ENCODE results near the gene A2M.

The A2M gene

DNA sequence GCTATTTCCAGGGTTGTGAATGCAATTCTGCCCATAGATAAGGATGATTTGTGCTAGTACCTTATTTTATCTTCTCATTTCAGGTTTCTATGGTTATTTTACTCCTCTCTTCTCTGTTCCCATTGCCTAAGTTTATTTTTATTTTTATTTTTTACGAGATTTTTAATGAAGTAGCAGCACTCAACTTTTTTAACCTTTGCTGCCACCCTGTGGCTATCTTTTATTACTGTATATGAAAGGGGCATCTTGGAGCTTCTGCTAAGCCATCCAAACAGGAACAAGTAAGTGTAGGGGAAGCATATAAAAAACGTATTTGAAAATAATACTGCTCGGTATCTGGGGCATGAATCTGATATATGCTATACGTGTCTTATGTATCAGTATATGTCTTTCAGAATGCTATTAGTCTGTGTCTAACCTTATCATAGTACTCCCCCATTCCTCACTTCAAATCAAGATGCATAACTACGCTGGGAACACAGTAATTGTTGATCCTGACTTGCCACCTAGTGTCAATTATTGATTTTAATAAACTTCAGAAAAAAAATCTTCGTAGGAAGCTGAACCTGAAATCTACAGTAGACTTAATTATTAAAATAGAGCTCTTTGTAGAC, 66.1 kb downstream of the A2M start:
- Histone ChIP-seq H3K36me3 (ENCODE audit: insufficient read depth, low read length) (no peaks in the 10 kb centered on the region), H3K27me3 (ENCODE audit: insufficient read depth, low read length) (no peaks in the 10 kb centered on the region), H3K4me1 (ENCODE audit: insufficient read depth, low read length) (no peaks in the 10 kb centered on the region), H3K4me3 (ENCODE audit: low read length) (no peak overlapping the region), H2AFZ (ENCODE audit: low read depth, low read length) (no peak overlapping the region), H3K9me3 (ENCODE audit: low read length) (no peaks in the 10 kb centered on the region)

DNA sequence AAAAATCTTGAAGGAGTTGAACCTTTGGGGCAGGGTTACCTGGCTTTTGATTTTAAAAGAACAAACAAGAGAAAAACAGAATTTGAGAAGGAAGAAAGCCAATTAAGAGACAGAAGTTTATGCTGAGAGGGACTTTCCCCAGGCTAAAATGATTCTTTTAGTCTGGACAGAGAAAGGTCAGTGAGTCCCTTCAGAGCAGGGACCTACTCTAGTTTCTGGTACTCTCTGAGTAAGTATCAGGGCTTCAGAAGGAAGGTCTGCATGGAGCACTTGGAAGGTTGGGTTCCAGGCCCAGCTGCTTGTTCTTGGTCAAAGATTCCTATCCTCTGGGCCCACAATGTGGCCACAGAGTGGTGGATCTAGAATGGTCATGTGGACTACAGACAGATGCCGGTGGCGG, 66.8 kb downstream of the A2M start:
- H2AFZ ChIP-seq (ENCODE audit: low read depth, low read length) = no peak overlapping the region
- H3K4me1 ChIP-seq (ENCODE audit: insufficient read depth, low read length) = no peaks in the 10 kb centered on the region
- no peak overlapping the region for H3K4me3 ChIP-seq (ENCODE audit: low read length)
- H3K36me3 ChIP-seq (ENCODE audit: insufficient read depth, low read length) = no peaks in the 10 kb centered on the region
- no peaks in the 10 kb centered on the region for H3K9me3 ChIP-seq (ENCODE audit: low read length)
- no peaks in the 10 kb centered on the region for H3K27me3 ChIP-seq (ENCODE audit: insufficient read depth, low read length)

DNA sequence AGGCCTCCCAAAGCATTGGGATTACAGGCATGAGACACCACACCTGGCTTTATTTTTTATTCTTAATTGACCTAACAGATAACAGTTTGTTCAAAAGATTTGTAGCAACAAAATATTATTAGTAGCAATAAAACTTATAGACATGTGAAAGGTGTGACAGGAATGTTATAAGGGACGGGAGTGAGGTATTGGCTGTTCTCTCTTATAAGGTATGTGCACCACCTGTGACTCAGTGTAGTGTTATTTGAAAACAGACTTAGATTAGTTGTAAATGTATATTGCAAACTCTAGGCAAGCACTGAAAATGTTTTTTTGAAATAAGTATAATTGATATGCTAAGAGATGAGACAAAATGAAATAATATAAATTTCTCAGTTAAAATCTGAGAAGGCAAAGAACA, 68.6 kb downstream of the A2M start:
- Histone ChIP-seq H3K27me3 (ENCODE audit: insufficient read depth, low read length) (no peaks in the 10 kb centered on the region), H3K9me3 (ENCODE audit: low read length) (no peaks in the 10 kb centered on the region), H3K36me3 (ENCODE audit: insufficient read depth, low read length) (no peaks in the 10 kb centered on the region), H2AFZ (ENCODE audit: low read depth, low read length) (no peak overlapping the region), H3K4me1 (ENCODE audit: insufficient read depth, low read length) (no peaks in the 10 kb centered on the region), H3K4me3 (ENCODE audit: low read length) (no peak overlapping the region)

DNA sequence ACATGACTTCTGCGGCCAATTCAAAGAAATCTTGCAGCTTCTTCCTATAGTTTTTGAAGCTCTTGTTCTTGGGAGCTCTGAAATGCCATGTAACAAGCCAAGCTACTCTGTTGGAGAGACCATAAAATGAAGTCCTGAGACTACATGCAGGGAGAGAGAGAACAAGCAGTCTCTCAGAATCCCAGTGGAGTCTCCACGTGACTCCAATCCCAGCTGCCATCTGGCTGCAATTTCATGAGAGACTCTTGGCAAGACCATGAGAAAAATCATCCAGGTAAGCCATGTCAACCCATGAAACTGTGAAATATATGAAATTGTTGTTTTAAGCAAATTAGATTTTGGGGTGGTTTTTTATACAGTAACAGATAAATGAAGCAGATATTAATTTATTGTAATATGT, 72.0 kb downstream of the A2M start:
- no peaks in the 10 kb centered on the region for H3K27me3 ChIP-seq (ENCODE audit: insufficient read depth, low read length)
- no peak overlapping the region for H2AFZ ChIP-seq (ENCODE audit: low read depth, low read length)
- H3K9me3 ChIP-seq (ENCODE audit: low read length) = no peaks in the 10 kb centered on the region
- H3K36me3 ChIP-seq (ENCODE audit: insufficient read depth, low read length) = no peaks in the 10 kb centered on the region
- no peaks in the 10 kb centered on the region for H3K4me1 ChIP-seq (ENCODE audit: insufficient read depth, low read length)
- no peak overlapping the region for H3K4me3 ChIP-seq (ENCODE audit: low read length)

DNA sequence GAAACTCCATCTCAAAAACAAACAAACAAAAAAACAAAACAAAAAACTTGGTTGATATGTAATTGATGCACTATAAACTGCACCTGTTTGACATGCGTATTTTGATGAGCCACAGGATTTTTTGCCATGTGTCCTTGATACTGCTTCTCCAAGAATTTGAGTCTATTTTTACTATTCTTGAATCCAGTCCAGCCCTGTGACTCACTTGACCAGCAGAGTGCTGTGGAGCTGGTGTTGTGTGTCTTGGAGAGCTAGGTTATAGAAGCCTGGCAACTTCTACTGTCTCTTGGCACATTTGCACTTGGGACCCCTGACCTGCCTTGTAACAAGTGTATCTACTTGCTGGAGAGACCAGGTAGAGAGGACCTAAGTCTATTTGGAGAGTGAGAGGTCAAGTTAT, 74.4 kb downstream of the A2M start:
- no peaks in the 10 kb centered on the region for H3K36me3 ChIP-seq (ENCODE audit: insufficient read depth, low read length)
- no peak overlapping the region for H3K4me3 ChIP-seq (ENCODE audit: low read length)
- no peaks in the 10 kb centered on the region for H3K27me3 ChIP-seq (ENCODE audit: insufficient read depth, low read length)
- no peaks in the 10 kb centered on the region for H3K4me1 ChIP-seq (ENCODE audit: insufficient read depth, low read length)
- no peak overlapping the region for H2AFZ ChIP-seq (ENCODE audit: low read depth, low read length)
- no peaks in the 10 kb centered on the region for H3K9me3 ChIP-seq (ENCODE audit: low read length)

DNA sequence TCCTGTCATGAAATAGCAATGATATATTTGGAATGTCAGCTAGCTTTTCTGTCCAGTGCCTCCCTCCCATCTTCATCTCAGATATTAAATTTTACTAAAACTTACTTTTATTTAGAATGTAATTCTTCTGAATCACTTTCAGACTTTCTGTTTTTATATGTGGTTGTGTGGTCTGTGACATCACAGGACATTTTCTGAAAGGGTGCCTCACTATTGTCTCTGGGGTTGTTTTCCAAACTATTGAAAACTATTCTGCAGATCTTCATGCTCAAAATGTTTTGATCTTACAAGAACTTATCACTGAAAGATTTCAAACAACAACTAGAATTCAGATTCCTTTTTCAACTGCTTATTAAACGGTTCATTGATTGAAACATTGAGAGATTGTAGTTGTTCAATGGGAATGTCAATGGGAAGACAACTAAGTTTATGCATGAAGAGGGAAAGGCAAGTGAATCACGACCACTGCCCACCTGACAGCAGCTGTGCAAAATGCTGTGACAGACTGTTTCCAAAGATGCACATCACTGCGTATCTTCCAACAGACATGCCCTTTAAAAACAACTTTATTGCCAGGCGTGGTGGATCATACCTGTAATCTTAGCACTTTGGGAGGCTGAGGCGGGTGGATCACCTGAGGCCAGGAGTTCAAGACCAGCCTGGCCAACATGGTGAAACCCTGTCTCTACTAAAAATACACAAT, 75.1 kb downstream of the A2M start:
- Histone ChIP-seq H3K4me3 (ENCODE audit: low read length) (no peak overlapping the region), H2AFZ (ENCODE audit: low read depth, low read length) (no peak overlapping the region), H3K4me1 (ENCODE audit: insufficient read depth, low read length) (no peaks in the 10 kb centered on the region), H3K27me3 (ENCODE audit: insufficient read depth, low read length) (no peaks in the 10 kb centered on the region), H3K9me3 (ENCODE audit: low read length) (no peaks in the 10 kb centered on the region), H3K36me3 (ENCODE audit: insufficient read depth, low read length) (no peaks in the 10 kb centered on the region)

DNA sequence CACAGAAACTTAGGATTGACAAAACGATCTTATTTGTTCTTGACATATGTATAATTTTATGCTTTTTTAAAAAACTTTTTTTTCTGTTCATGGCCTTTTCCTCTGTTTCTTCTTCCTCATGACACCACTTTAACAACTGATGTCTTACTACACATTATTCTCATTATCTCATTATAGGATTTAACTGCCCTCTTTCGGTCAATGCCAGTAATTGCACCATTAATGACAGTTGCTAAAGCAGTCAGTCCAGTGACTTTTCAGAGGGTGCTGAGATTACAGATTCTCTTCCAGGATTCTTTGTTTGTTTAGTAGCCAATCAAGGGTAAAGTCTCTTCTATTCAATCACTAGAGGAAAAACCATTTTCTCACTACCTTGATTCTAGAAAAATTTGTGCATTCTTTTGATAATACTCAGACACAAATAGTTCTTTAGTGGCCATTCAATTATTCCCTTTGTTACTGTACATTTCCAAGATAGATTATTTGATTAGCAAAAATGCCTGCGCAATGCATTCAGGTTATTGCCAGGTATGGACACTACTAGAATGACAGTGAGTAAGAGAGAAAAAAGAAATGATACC, 76.2 kb downstream of the A2M start:
- no peak overlapping the region for H2AFZ ChIP-seq (ENCODE audit: low read depth, low read length)
- H3K9me3 ChIP-seq (ENCODE audit: low read length) = no peaks in the 10 kb centered on the region
- H3K4me3 ChIP-seq (ENCODE audit: low read length) = no peak overlapping the region
- no peaks in the 10 kb centered on the region for H3K36me3 ChIP-seq (ENCODE audit: insufficient read depth, low read length)
- no peaks in the 10 kb centered on the region for H3K27me3 ChIP-seq (ENCODE audit: insufficient read depth, low read length)
- H3K4me1 ChIP-seq (ENCODE audit: insufficient read depth, low read length) = no peaks in the 10 kb centered on the region

DNA sequence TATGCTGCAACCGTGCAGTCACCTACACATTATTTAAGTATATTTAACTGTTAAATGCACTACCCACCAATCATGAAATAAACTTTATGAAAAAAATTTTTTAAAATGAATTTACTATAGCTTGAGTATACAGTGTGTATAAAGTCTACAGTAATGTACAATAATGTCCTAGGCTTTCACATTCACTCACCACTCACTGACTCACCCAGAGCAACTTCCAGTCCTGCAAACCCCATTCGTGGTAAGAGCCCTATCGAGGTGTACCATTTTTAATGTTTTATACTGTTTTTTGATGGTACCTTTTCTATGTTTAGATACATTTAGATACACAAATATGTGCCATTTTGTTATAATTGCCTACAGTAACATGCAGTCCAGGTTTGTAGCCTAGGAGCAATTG, 78.3 kb downstream of the A2M start:
- Histone ChIP-seq H3K27me3 (ENCODE audit: insufficient read depth, low read length) (no peaks in the 10 kb centered on the region), H2AFZ (ENCODE audit: low read depth, low read length) (no peak overlapping the region), H3K4me3 (ENCODE audit: low read length) (no peak overlapping the region), H3K9me3 (ENCODE audit: low read length) (no peaks in the 10 kb centered on the region), H3K36me3 (ENCODE audit: insufficient read depth, low read length) (no peaks in the 10 kb centered on the region), H3K4me1 (ENCODE audit: insufficient read depth, low read length) (no peaks in the 10 kb centered on the region)

DNA sequence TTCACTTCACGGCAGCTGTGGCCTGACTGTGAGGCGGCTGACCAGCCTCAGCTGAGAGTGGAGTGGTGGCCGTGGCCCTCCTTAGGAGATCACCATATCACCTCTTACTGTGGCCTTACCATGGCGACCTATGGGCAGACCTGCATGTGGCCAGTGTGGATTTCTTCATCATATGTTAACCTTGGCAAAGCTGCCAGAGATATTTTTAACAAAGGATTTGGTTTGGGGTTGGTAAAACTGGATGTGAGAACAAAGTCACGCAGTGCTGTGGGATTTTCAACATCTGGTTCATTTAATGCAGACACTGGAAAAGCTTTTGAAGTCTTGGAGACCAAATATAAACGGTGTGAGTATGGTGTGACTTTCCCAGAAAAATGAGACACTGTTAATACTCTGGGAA, 79.5 kb downstream of the A2M start:
- Histone ChIP-seq H2AFZ (ENCODE audit: low read depth, low read length) (no peak overlapping the region), H3K4me1 (ENCODE audit: insufficient read depth, low read length) (no peaks in the 10 kb centered on the region), H3K36me3 (ENCODE audit: insufficient read depth, low read length) (no peaks in the 10 kb centered on the region), H3K4me3 (ENCODE audit: low read length) (no peak overlapping the region), H3K27me3 (ENCODE audit: insufficient read depth, low read length) (no peaks in the 10 kb centered on the region), H3K9me3 (ENCODE audit: low read length) (no peaks in the 10 kb centered on the region)

DNA sequence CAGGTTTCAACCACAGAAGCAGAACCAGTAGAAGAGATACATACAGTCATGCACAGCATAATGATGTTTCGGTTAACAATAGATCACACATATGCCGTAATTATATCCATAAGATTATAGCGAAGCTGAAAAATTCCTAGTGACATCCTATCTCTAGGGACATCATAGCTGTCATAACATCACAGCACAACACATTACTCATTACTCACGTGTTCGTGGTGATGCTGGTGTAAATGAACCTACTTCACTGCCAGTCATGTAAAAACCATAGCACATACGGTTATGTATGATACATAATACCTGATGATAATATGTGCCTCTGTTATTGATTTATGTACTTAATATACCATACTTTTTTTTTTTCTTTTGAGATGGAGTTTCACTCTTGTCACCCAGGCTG, 81.6 kb downstream of the A2M start:
- Histone ChIP-seq H3K36me3 (ENCODE audit: insufficient read depth, low read length) (no peaks in the 10 kb centered on the region), H3K27me3 (ENCODE audit: insufficient read depth, low read length) (no peaks in the 10 kb centered on the region), H3K4me1 (ENCODE audit: insufficient read depth, low read length) (peaks cover 3% of the 10 kb centered on the region), H2AFZ (ENCODE audit: low read depth, low read length) (no peak overlapping the region), H3K4me3 (ENCODE audit: low read length) (no peak overlapping the region), H3K9me3 (ENCODE audit: low read length) (no peaks in the 10 kb centered on the region)

DNA sequence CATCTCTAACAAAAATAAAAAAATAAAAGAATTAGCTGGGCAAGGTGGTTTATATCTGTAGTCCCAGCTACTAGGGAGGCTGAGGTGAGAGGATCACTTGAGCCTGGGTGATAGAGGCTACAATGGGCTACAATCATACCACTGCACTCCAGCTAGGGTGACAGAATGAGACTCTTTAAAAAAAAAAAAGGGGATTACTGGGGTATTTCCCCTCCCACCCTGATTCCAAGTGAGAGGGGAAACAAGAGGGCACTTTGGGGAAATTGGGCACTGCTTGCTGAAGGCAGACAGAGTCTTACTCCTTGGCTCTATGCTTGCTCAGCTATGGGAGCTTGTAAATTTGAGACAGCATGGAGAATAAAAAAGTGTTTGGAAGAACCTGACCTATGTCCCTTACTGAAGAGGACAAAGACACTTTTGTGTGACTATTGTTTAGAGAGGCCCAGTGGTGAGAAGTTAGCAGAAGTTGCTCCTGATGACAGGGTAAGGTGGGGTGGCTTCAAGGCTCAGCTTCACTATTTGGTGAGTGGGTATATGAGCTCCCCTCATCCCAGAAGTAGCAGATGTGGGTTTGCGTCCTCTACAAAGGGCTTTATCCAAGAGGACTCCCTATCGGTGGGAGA, 82.3 kb downstream of the A2M start:
- H3K4me3 ChIP-seq (ENCODE audit: low read length) = no peak overlapping the region
- peaks cover 3% of the 10 kb centered on the region for H3K4me1 ChIP-seq (ENCODE audit: insufficient read depth, low read length)
- no peaks in the 10 kb centered on the region for H3K27me3 ChIP-seq (ENCODE audit: insufficient read depth, low read length)
- H3K9me3 ChIP-seq (ENCODE audit: low read length) = no peaks in the 10 kb centered on the region
- H2AFZ ChIP-seq (ENCODE audit: low read depth, low read length) = no peak overlapping the region
- H3K36me3 ChIP-seq (ENCODE audit: insufficient read depth, low read length) = no peaks in the 10 kb centered on the region

DNA sequence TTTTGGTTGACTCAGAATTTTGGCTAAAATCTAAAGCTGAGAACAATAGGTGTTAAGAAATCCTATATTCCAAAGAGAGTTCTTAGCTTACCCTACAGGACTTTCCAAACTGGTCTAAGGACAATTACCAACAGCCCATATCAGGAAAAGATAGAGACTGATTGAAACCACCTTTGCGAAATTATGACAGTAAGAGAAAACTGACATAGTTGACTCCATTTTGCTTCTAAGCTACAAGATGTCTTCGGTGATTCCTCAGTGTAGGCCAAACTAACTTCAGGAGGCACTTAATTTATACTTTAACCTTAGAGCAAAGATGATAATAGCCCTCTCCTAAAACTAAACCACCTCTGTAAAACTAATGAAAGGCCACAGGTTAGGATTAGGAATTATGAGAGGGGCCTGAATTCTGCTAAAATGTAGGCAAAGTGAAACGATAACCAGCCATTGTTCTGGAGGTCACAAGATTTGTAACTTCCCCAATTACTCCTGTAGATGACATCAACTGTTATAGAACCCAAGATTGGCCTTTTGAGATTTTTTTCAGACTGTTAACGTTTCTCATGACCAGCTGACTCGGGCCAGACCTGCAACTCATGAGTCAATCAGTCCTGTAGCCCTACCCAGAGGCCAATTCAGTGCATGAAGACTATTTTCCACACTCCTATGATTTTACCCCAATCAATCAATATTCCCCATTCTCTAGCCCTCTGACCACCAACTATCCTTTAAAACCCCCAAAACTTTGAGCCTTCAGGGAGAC, 83.3 kb downstream of the A2M start:
- Histone ChIP-seq H2AFZ (ENCODE audit: low read depth, low read length) (no peak overlapping the region), H3K9me3 (ENCODE audit: low read length) (no peaks in the 10 kb centered on the region), H3K4me1 (ENCODE audit: insufficient read depth, low read length) (peaks cover 3% of the 10 kb centered on the region), H3K27me3 (ENCODE audit: insufficient read depth, low read length) (no peaks in the 10 kb centered on the region), H3K4me3 (ENCODE audit: low read length) (no peak overlapping the region), H3K36me3 (ENCODE audit: insufficient read depth, low read length) (no peaks in the 10 kb centered on the region)

DNA sequence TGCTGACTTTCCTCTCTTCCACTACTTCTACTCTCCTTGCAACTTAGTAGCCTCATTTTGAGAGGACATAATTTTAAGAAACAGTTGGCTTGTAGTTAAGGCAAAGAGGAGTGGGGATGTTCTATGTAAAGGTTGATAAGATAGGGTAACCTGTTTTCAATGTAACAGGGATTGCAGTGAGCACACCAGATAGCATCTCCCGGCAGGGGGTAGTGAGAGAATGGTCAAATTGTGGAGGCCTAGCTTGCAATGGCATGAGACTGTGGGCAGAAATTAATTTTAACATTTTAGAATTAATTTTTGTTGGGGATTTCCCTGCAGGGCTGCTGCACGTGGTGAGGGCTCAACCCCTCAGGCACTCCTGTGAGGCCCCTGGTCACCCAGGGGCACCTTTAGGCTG, 84.9 kb downstream of the A2M start:
- Histone ChIP-seq H2AFZ (ENCODE audit: low read depth, low read length) (no peak overlapping the region), H3K36me3 (ENCODE audit: insufficient read depth, low read length) (no peaks in the 10 kb centered on the region), H3K9me3 (ENCODE audit: low read length) (no peaks in the 10 kb centered on the region), H3K4me1 (ENCODE audit: insufficient read depth, low read length) (peaks cover 3% of the 10 kb centered on the region), H3K4me3 (ENCODE audit: low read length) (no peak overlapping the region), H3K27me3 (ENCODE audit: insufficient read depth, low read length) (no peaks in the 10 kb centered on the region)
